ENCODE results near the gene GPR132. TPM values are rescaled to one million over a fixed set of nuclear protein-coding genes. Genes with fewer than 3 reads are reported as not detected.

Gene GPR132
- total RNA-seq, 2 experiments from 2014 or later = 64.4 to 66.7 TPM

GRCh38 chr14:105107781-105108515 is 42.7 kb upstream of the GPR132 start:
- H3K9me3 Mint-ChIP-seq = peaks cover 2% of the 10 kb centered on the region
- Histone ChIP-seq H3K36me3 (ENCODE audit: insufficient read depth, low read length) (no peaks in the 10 kb centered on the region), H3K27ac (ENCODE audit: low read depth in 1 of 2, low read length in 2 of 2) (no peak overlapping the region), H3K4me1 (ENCODE audit: insufficient read depth, low read length) (no peaks in the 10 kb centered on the region), H3K9me3 (ENCODE audit: control insufficient read depth in 1 of 2, insufficient read depth in 1 of 2, low read length in 2 of 2) (no peaks in the 10 kb centered on the region), H3K4me3 (ENCODE audit: low read length) (no peak overlapping the region), H3K27me3 (ENCODE audit: control insufficient read depth in 1 of 2, insufficient read depth in 2 of 2, low read length in 2 of 2) (peaks cover 2 to 9% of the 10 kb centered on the region in 2 experiments)
- H3K27ac Mint-ChIP-seq = no peak overlapping the region
- POLR2A ChIA-PET = no interaction called here
- H3K27me3 Mint-ChIP-seq = peaks cover 36% of the 10 kb centered on the region
- no peaks in the 10 kb centered on the region for H3K4me1 Mint-ChIP-seq (ENCODE audit: low read depth)
- no peaks in the 10 kb centered on the region for H3K36me3 Mint-ChIP-seq (ENCODE audit: low read depth)
- CTCF ChIA-PET = interaction anchor here (1.2 kb wide), 1 partner anchor 18 kb away, joined by 3 read pairs; no protein-coding TSS in a partner anchor
- H3K4me3 Mint-ChIP-seq = no peak overlapping the region
- no peak for ATAC-seq (ENCODE audit: poor library complexity)
- intact Hi-C loops (cut with DNase I, micrococcal nuclease) = no loop called here
- DNase-seq = no peak
- TF ChIP-seq CTCF (IDR thresholded peaks at IDR 0.05) = no peak

GRCh38 chr14:105107351-105107750 is 42.1 kb upstream of the GPR132 start:
- no peak overlapping the region for H3K27ac Mint-ChIP-seq
- POLR2A ChIA-PET = no interaction called here
- H3K4me1 Mint-ChIP-seq (ENCODE audit: low read depth) = no peaks in the 10 kb centered on the region
- intact Hi-C loops (cut with DNase I, micrococcal nuclease) = no loop called here
- no peaks in the 10 kb centered on the region for H3K36me3 Mint-ChIP-seq (ENCODE audit: low read depth)
- H3K4me3 Mint-ChIP-seq = no peak overlapping the region
- DNase-seq (no peak), ATAC-seq (ENCODE audit: poor library complexity) (no peak)
- H3K27me3 ChIP-seq (ENCODE audit: control insufficient read depth in 1 of 2, insufficient read depth in 2 of 2, low read length in 2 of 2) = peaks cover 5 to 11% of the 10 kb centered on the region in 2 experiments
- no peaks in the 10 kb centered on the region for H3K4me1 ChIP-seq (ENCODE audit: insufficient read depth, low read length)
- peaks cover 0 to 2% of the 10 kb centered on the region in 2 experiments for H3K9me3 ChIP-seq (ENCODE audit: control insufficient read depth in 1 of 2, insufficient read depth in 1 of 2, low read length in 2 of 2)
- no peak for TF ChIP-seq CTCF (IDR thresholded peaks at IDR 0.05)
- CTCF ChIA-PET = interaction anchor here (1.2 kb wide), 1 partner anchor 17 kb away, joined by 3 read pairs; no protein-coding TSS in a partner anchor
- no peaks in the 10 kb centered on the region for H3K36me3 ChIP-seq (ENCODE audit: insufficient read depth, low read length)
- peaks cover 36% of the 10 kb centered on the region for H3K27me3 Mint-ChIP-seq
- H3K27ac ChIP-seq (ENCODE audit: low read depth in 1 of 2, low read length in 2 of 2) = no peak overlapping the region
- peaks cover 2% of the 10 kb centered on the region for H3K9me3 Mint-ChIP-seq
- no peak overlapping the region for H3K4me3 ChIP-seq (ENCODE audit: low read length)

GRCh38 chr14:105105158-105105557 is 39.9 kb upstream of the GPR132 start:
- intact Hi-C loops (cut with DNase I, micrococcal nuclease) = no loop called here
- Histone ChIP-seq H3K27ac (ENCODE audit: low read depth in 1 of 2, low read length in 2 of 2) (no peak overlapping the region), H3K9me3 (ENCODE audit: control insufficient read depth in 1 of 2, insufficient read depth in 1 of 2, low read length in 2 of 2) (peaks cover 0 to 7% of the 10 kb centered on the region in 2 experiments), H3K27me3 (ENCODE audit: control insufficient read depth in 1 of 2, insufficient read depth in 2 of 2, low read length in 2 of 2) (peaks cover 6 to 13% of the 10 kb centered on the region in 2 experiments), H3K4me3 (ENCODE audit: low read length) (no peak overlapping the region), H3K4me1 (ENCODE audit: insufficient read depth, low read length) (no peaks in the 10 kb centered on the region), H3K36me3 (ENCODE audit: insufficient read depth, low read length) (no peaks in the 10 kb centered on the region)
- Mint-ChIP-seq H3K27ac (no peak overlapping the region), H3K36me3 (ENCODE audit: low read depth) (no peaks in the 10 kb centered on the region), H3K4me3 (no peak overlapping the region), H3K4me1 (ENCODE audit: low read depth) (no peaks in the 10 kb centered on the region), H3K9me3 (peaks cover 2% of the 10 kb centered on the region), H3K27me3 (peaks cover 41% of the 10 kb centered on the region)
- no peak for ATAC-seq (ENCODE audit: poor library complexity)
- TF ChIP-seq CTCF (IDR thresholded peaks at IDR 0.05) = no peak
- ChIA-PET POLR2A (no interaction called here), CTCF (interaction anchor here (1.9 kb wide), 1 partner anchor 15 kb away, joined by 6 read pairs; no protein-coding TSS in a partner anchor)
- no peak for DNase-seq
